Mucosa of descending colon (tissue), 3 donors: ENCODE data around the gene SERPINA9. TPM values are rescaled to one million over a fixed set of nuclear protein-coding genes. Genes with fewer than 3 reads are reported as not detected.

ENCODE experiments used
- ATAC-seq: fragments of 200-7000 bp; cut with Tn5 transposase; one replicate; pipeline ENCODE4 v1.9.1; 2020; ENCODE audit warnings: mild to moderate bottlenecking, moderate library complexity
- DNase-seq, 3 donors: peaks; one replicate each; pipeline ENCODE4 v3.0.0-alpha.2; 2020
- H3K36me3 ChIP-seq: fragments of 200-600 bp; one replicate; pipeline ENCODE4 v1.8.0; 2021; ENCODE audit warnings: low read depth, mild to moderate bottlenecking
- H3K4me1 ChIP-seq: fragments of 200-600 bp; one replicate; pipeline ENCODE4 v1.8.0; 2021; ENCODE audit warnings: low read depth, mild to moderate bottlenecking
- H3K4me3 ChIP-seq: fragments of 200-600 bp; one replicate; pipeline ENCODE4 v1.8.0; 2021; ENCODE audit warnings: mild to moderate bottlenecking
- H3K9me3 ChIP-seq: fragments of 200-600 bp; one replicate; pipeline ENCODE4 v1.8.0; 2021; ENCODE audit warnings: mild to moderate bottlenecking
- intact Hi-C, 2 donors: fragments of 100-400 bp; cut with DNase I in 1 of 2; cut with micrococcal nuclease in 1 of 2; formaldehyde crosslinking; loops; one replicate each; pipeline versions ENCODE4 v1.11.0 to v1.11.1; 2022; cut with DNase I, micrococcal nuclease
- total RNA-seq, 3 donors: library from RNA; stranded (reverse); fragmentation: NEBNext Ultra II Directional in 2 of 3; extraction: Animal tissue kit (Norgen Biotek cat#: 25700) in 2 of 3; gene quantifications; one replicate each; pipeline versions ENCODE4 v1.2.1 to v1.2.4, GENCODE V29; 2021 to 2023
- TF ChIP-seq, protein P1 (sequence below): fragments of 200-600 bp; IDR thresholded peaks from one replicate; pipeline ENCODE4 v1.8.0; 2022; ENCODE audit warnings: antibody characterized with exemption, mild to moderate bottlenecking
- donor health status: DM: no; HTN: no; CAD: no; lungs with moderate emphysema.
- donor health status: DM: no; HTN: no; CAD: no.
- donor health status: DM: no; HTN: yes; CAD: no.

Gene SERPINA9
- total RNA-seq, 3 donors from 2014 or later = not detected

DNA sequence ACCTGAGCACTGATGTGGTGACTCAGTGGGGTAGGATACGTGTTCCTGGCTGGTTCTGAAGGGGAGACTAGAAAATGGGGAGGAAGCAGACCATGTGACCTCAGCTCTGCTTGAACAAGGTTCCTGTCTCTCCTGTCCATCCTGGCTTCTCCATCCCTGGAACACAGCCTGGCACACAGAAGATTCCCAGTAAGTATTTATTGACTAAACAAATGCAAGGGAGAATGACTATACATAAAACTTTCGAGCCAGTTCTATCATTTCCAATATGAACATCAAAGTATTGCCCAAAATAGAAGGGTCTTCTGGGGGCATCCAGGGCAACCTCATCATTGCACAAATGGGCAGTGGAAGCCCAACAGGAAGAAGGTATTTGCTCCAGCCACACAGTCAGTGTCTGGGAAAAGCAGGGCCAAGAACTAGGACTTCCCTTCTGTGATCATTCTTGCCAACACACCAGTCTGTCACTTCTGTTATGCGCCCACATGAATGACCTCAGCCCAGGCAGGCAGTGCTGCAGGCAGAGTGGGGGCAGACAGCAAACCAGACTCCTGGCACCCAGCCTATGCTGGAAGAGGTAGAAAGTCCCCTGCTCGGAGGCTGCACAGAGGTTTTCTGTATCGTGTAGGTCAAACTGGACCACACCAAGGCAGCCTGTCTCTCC lies 5.6 kb upstream of the SERPINA9 start:
- intact Hi-C loops = no loop called here
- ATAC-seq (no peak), DNase-seq (no peak)
- H3K4me1 ChIP-seq = no peaks in the 10 kb centered on the region
- TF ChIP-seq, protein P1, sequence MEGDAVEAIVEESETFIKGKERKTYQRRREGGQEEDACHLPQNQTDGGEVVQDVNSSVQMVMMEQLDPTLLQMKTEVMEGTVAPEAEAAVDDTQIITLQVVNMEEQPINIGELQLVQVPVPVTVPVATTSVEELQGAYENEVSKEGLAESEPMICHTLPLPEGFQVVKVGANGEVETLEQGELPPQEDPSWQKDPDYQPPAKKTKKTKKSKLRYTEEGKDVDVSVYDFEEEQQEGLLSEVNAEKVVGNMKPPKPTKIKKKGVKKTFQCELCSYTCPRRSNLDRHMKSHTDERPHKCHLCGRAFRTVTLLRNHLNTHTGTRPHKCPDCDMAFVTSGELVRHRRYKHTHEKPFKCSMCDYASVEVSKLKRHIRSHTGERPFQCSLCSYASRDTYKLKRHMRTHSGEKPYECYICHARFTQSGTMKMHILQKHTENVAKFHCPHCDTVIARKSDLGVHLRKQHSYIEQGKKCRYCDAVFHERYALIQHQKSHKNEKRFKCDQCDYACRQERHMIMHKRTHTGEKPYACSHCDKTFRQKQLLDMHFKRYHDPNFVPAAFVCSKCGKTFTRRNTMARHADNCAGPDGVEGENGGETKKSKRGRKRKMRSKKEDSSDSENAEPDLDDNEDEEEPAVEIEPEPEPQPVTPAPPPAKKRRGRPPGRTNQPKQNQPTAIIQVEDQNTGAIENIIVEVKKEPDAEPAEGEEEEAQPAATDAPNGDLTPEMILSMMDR = no peak
- no peaks in the 10 kb centered on the region for H3K36me3 ChIP-seq
- H3K4me3 ChIP-seq = no peak overlapping the region
- H3K9me3 ChIP-seq = peaks cover 9% of the 10 kb centered on the region

DNA sequence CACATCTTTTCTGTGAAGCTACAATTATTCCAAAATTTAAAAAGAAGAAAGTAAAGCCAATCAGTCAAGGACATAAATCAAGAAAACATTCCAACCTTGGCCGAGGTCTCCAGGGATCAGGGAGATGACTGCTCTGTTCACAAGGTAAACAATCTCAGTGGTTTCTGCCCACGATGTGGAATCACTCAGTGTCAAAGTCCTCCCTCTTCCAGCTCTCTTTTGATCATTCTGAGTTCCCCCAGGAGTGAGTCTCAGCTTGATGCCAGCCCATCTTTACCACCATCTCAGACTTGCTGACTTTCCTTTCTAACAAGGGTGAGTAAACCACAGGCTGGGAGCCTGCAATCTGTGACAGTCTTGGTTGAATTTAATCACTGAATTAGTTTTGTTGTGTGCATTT lies 4.8 kb upstream of the SERPINA9 start:
- H3K36me3 ChIP-seq = no peaks in the 10 kb centered on the region
- ATAC-seq (no peak), DNase-seq (no peak)
- intact Hi-C loops = no loop called here
- no peak overlapping the region for H3K4me3 ChIP-seq
- TF ChIP-seq, protein P1 = no peak
- no peaks in the 10 kb centered on the region for H3K4me1 ChIP-seq
- peaks cover 9% of the 10 kb centered on the region for H3K9me3 ChIP-seq

- ATAC-seq (no peak), DNase-seq (no peak)
- Histone ChIP-seq H3K4me3 (no peak overlapping the region), H3K4me1 (no peaks in the 10 kb centered on the region), H3K36me3 (no peaks in the 10 kb centered on the region), H3K9me3 (peaks cover 9% of the 10 kb centered on the region)
- intact Hi-C loops = no loop called here
- TF ChIP-seq, protein P1 = no peak
These were observed 2.4 kb upstream of the SERPINA9 start for GRCh38 chr14:94478420-94478819.

DNA sequence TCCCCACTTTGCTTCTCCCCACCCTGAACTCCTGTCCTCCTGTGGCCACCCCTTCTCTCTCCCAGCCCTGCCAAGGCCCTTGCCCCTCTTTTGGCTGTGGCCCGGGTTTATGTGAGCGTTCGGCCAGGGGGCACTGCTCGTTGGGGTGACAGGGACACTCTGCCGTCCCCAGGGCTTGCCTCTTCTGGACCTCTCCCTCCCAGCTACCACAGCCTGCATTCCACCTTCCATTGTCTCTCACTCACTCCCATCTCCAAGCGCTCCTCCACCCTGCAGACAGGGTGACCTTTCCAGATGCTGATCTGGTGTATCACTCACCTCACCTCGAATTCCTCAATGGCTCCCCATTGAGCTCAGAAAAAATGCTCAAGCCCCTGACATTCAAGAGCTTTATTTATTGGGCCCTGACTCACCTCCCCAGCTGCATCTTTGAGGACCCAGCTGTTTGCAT lies 1.4 kb downstream of the SERPINA9 start:
- H3K9me3 ChIP-seq = peaks cover 9% of the 10 kb centered on the region
- TF ChIP-seq, protein P1 = no peak
- no peaks in the 10 kb centered on the region for H3K4me1 ChIP-seq
- H3K4me3 ChIP-seq = no peak overlapping the region
- ATAC-seq (no peak), DNase-seq (no peak)
- no peaks in the 10 kb centered on the region for H3K36me3 ChIP-seq
- intact Hi-C loops = no loop called here

DNA sequence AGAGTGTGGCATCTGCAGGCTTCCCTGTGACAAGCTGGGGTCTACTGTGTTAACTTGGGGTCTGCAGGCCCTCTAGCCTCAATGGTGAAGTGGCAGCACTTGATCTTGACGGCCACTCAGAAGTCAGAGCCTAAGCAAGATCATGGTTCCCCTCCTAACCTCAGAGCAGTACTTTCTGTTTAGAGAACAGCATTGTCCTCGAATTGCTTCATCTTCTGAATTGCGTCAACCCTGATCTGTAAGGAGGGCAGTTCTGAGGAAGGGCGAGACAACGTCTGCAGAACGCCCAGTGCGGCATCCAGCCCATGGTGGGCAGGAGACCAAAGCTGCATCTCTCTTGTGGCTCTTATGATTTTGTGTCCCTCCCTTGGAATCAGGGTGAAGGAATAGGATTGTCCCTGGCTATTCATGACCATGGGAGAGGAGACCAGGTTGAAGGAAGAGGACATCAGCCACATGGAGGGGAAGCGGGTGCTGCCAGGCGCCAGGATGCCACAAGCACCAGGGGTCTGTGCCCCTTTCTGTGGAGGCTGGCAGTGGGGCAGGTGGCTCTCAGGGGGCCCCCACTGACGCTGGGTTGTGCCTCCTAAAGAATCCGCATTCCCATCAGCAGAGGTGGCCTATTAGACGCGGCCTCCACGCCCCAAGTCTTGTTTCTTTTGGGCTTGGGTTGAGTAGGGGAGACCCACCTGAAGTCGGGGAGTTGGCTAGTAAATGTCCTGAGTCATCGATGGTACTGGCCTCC lies 2.2 kb downstream of the SERPINA9 start:
- H3K36me3 ChIP-seq = no peaks in the 10 kb centered on the region
- TF ChIP-seq, protein P1 = no peak
- DNase-seq (no peak), ATAC-seq (no peak)
- intact Hi-C loops = no loop called here
- peaks cover 7% of the 10 kb centered on the region for H3K9me3 ChIP-seq
- H3K4me3 ChIP-seq = no peak overlapping the region
- H3K4me1 ChIP-seq = no peaks in the 10 kb centered on the region
